ENCODE results near the gene SLC2A11. TPM values are rescaled to one million over a fixed set of nuclear protein-coding genes. Genes with fewer than 3 reads are reported as not detected.

SLC2A11 gene
- total RNA-seq, 1 donor from 2014 or later = 9.2 TPM

GRCh38 chr22:23837496-23837859 is 20.2 kb upstream of the SLC2A11 start:
- TF ChIP-seq CTCF (IDR thresholded peaks at IDR 0.05; ENCODE audit: unreplicated experiment) = no peak
- Mint-ChIP-seq H3K4me3 (ENCODE audit: unreplicated experiment) (no peak overlapping the region), H3K27me3 (ENCODE audit: unreplicated experiment) (peaks cover 21% of the 10 kb centered on the region), H3K9me3 (ENCODE audit: unreplicated experiment) (no peaks in the 10 kb centered on the region), H3K36me3 (ENCODE audit: low read depth, unreplicated experiment) (peaks cover 3% of the 10 kb centered on the region), H3K4me1 (ENCODE audit: unreplicated experiment) (peaks cover 10% of the 10 kb centered on the region), H3K27ac (ENCODE audit: unreplicated experiment) (no peak overlapping the region)
- no peak for DNase-seq (ENCODE audit: low spot score)

DNA sequence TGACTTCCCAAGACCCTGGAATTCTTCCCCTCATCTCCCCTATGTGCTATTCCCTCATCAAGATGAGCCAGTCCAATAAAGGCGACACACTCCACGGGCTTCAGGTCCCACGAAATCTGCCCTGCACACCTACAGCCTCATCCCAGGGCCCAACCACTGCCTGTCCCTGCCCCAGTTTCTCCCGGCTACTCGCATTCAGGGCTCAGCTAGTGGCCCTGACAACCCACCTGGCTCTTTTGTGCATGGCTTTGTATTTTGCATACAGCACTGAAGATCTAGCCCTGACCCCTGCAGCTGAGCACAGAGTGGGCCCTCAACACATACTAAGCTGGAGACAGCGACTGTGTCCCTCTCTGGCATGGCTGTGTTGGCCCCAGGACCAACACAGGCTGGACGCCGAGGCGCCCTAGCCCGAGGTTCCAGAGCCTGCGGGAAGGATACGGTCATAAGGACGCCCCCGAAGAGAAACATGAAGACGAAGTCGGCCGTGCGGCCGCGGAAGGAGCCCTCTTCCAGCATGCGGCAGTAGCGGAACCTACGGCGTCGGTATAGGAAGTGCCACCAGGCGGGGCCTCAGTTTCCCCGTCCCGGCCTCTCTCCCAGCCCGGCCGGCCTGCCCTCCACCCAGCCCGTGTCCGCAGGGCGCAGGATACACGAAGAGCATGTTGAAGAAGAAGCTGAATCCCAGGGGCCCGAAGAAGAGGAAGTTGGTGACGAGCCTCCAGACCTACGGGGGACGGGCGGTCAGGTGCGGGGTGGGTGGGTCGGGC is 19.6 kb upstream of the SLC2A11 start:
- H3K9me3 Mint-ChIP-seq (ENCODE audit: unreplicated experiment) = no peaks in the 10 kb centered on the region
- peak overlapping the region; percentile 52 for H3K27ac Mint-ChIP-seq (ENCODE audit: unreplicated experiment)
- H3K4me1 Mint-ChIP-seq (ENCODE audit: unreplicated experiment) = peaks cover 10% of the 10 kb centered on the region
- H3K27me3 Mint-ChIP-seq (ENCODE audit: unreplicated experiment) = peaks cover 21% of the 10 kb centered on the region
- H3K4me3 Mint-ChIP-seq (ENCODE audit: unreplicated experiment) = peak overlapping the region; percentile 91
- no peak for DNase-seq (ENCODE audit: low spot score)
- no peak for TF ChIP-seq CTCF (IDR thresholded peaks at IDR 0.05; ENCODE audit: unreplicated experiment)
- H3K36me3 Mint-ChIP-seq (ENCODE audit: low read depth, unreplicated experiment) = peaks cover 3% of the 10 kb centered on the region

GRCh38 chr22:23838681-23839468 is 18.8 kb upstream of the SLC2A11 start, which contains the start of gene DERL3:
Gene DERL3, minus strand, starts transcription at chr22:23839006. Its CDS starts 19 bp downstream, at chr22:23838987.
- peaks cover 21% of the 10 kb centered on the region for H3K27me3 Mint-ChIP-seq (ENCODE audit: unreplicated experiment)
- no peaks in the 10 kb centered on the region for H3K9me3 Mint-ChIP-seq (ENCODE audit: unreplicated experiment)
- peaks cover 10% of the 10 kb centered on the region for H3K4me1 Mint-ChIP-seq (ENCODE audit: unreplicated experiment)
- H3K4me3 Mint-ChIP-seq (ENCODE audit: unreplicated experiment) = peak within 1 kb of the TSS; percentile 91
- peak within 1 kb of the TSS; percentile 57 for H3K27ac Mint-ChIP-seq (ENCODE audit: unreplicated experiment)
- peaks cover 3% of the 10 kb centered on the region for H3K36me3 Mint-ChIP-seq (ENCODE audit: low read depth, unreplicated experiment)
- no peak for TF ChIP-seq CTCF (IDR thresholded peaks at IDR 0.05; ENCODE audit: unreplicated experiment)
- DNase-seq (ENCODE audit: low spot score) = peak; percentile 95

GRCh38 chr22:23840026-23840425 is 17.6 kb upstream of the SLC2A11 start:
- DNase-seq (ENCODE audit: low spot score) = no peak
- H3K9me3 Mint-ChIP-seq (ENCODE audit: unreplicated experiment) = no peaks in the 10 kb centered on the region
- TF ChIP-seq CTCF (IDR thresholded peaks at IDR 0.05; ENCODE audit: unreplicated experiment) = no peak
- H3K27ac Mint-ChIP-seq (ENCODE audit: unreplicated experiment) = no peak overlapping the region
- H3K27me3 Mint-ChIP-seq (ENCODE audit: unreplicated experiment) = peaks cover 19% of the 10 kb centered on the region
- peaks cover 10% of the 10 kb centered on the region for H3K4me1 Mint-ChIP-seq (ENCODE audit: unreplicated experiment)
- H3K4me3 Mint-ChIP-seq (ENCODE audit: unreplicated experiment) = no peak overlapping the region
- peaks cover 3% of the 10 kb centered on the region for H3K36me3 Mint-ChIP-seq (ENCODE audit: low read depth, unreplicated experiment)

GRCh38 chr22:23841292-23841691 is 16.4 kb upstream of the SLC2A11 start:
- Mint-ChIP-seq H3K27ac (ENCODE audit: unreplicated experiment) (peak overlapping the region; percentile 32), H3K27me3 (ENCODE audit: unreplicated experiment) (peaks cover 20% of the 10 kb centered on the region), H3K36me3 (ENCODE audit: low read depth, unreplicated experiment) (peaks cover 3% of the 10 kb centered on the region), H3K4me1 (ENCODE audit: unreplicated experiment) (peaks cover 15% of the 10 kb centered on the region), H3K4me3 (ENCODE audit: unreplicated experiment) (peak overlapping the region; percentile 20), H3K9me3 (ENCODE audit: unreplicated experiment) (no peaks in the 10 kb centered on the region)
- TF ChIP-seq CTCF (IDR thresholded peaks at IDR 0.05; ENCODE audit: unreplicated experiment) = no peak
- no peak for DNase-seq (ENCODE audit: low spot score)
